SHP77 treated with DMSO at 0.1 percent for 48 hours (cell line): ENCODE data around the gene CLDN9.
"Not testable (repeated sequence)": the region's sequence is repeated elsewhere in the genome, so short reads cannot be mapped to it uniquely, and the experiment has no call there.

Experiments used
- DNase-seq: peaks from one replicate; lab custom pipeline; 2025; lab: John Stamatoyannopoulos, UW

Gene CLDN9

GRCh38 chr16:3032624-3033023, 19.9 kb downstream of the CLDN9 start:
- DNase-seq: no peak

DNA sequence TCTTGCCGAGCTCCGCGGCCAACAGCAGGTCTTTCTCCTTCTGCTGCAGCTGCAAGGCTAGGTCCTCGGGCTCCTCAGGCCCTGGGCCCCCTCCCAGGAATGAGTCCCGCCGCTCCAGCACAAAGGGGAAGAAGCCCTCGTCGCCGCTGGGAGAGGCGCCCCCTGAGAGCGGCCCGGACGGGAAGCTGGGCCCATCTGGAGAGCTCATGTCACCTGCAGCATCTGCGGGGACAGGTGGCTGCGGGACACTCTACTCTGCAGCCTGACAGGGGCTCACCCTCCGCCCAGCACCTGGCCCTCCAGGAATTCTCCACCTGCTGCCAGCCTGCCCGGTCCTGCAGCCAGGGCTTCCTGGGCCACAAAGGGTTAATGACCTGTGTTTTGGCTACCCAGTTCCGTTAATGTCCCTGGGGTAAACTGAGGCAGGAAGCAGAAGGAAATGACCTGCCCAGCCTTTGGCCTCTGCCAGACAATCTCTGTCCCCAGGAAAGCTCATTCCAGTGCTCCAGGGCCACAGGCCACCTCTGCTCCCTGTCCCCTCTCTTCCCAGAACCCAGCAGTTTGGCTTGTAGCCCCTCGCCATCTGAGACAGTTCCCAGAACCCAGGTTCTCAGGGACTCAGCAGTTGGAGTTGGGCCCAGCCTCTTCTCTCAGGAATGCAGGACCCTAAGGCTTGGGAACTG, 22.7 kb downstream of the CLDN9 start:
- no peak for DNase-seq

DNA sequence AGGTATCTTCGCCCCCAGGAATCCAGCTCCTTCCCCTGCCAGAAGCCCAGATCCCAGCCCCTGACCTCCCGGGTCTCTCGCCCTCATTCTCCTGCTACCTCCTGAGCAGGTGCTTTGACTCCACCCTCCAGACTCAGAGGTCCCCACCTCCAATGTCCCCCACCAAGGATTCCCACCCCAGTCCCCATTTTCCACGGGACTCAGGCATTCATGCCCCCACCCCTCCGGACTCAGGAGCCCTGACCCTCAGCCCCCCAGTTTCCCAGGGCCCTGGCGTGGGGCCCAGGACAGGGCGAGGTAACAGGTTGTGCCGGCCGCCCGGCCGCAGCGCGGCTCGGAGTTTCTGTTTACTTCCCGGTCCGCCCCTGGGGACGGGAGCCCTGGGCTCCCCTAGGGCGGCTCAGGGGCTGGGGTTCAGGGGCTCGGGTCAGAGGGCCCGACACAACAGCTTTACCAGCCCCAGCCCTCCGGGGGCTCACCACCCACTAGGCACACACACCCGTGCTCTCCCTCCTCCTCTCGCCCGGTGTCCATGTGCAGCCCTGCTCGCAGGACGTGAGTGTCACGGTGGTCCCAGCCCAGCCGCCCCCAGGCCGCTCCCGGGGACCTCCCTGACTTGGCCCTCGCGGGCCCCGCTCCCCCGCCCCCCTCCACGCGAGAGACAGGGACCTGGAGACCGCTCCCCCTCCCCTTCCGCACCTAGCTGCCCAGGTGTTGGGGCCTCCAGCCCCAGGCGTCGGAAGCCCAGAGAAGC, 23.4 kb downstream of the CLDN9 start:
- no peak for DNase-seq

DNA sequence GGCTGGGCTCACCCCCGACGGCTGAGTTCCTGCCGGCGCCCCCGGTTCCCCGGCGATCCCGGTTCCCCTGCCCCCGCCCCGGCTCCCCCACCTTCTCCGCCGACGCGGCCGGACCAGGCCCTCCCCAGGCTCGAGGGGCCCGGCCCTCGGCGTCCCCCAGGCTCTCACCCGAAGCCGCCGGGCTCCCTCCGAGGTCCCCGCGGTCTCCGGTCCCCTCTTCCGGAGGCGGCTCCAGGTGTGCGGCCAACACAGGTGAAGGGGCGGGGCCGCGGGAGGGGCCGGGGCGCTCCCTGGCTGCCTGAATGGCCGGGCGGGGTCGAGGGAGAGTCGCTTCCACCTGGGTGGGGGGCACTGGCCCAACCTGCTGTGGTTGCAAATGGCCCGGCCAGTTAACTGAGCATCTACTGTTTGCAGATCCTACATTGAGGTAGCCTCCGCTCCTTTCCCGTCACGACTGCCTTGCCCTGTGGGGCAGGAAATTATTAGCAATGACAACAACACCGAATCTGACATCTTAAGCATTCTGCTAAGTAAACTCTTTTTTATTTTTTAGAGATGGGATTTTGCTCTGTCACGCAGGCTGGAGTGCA, 24.1 kb downstream of the CLDN9 start, which contains the start of gene BICDL2:
Gene BICDL2, minus strand, starts transcription at position 219 of the 590 bp plus-strand sequence. CDS start 1,448 bp downstream, outside the sequence.
- no peak for DNase-seq

DNA sequence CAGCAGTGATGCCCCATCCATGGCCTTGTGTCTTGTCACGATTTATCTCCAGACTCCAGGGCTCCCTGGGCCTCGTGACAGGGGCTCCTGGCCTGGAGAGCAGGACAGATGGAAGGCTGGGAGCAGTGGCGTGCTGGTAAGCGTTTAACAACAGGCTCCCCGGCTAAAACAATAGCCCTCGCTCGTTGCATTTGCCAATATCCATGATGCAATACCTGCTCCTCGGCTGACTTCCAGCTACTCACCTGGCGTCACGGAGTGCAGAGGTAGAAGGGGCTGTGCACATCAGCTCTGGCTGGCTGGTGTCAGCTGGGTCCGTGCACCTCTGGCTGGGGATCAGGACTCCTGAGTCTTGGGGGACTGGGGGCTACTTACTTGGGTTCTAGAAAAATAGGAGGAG, 25.5 kb downstream of the CLDN9 start:
- no peak for DNase-seq

DNA sequence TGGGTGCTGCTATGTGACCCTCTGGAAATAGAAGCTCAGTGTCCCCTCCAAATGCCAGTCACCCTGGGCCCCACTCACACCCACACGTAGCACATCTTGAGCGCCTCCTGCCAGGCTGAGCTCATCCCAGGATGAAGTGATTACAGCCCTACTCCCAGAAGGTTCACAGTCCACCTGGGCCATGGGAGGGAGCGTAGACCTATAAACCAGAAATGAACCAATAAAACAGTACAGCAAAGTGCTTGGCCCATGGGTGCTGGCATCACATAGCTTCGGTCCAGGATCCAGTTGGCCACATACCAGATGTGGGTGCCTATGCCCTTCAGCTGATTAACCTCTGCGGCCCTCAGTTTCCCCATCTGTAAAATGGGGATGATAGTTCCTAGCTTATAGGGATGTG, 26.2 kb downstream of the CLDN9 start:
- no peak for DNase-seq

DNA sequence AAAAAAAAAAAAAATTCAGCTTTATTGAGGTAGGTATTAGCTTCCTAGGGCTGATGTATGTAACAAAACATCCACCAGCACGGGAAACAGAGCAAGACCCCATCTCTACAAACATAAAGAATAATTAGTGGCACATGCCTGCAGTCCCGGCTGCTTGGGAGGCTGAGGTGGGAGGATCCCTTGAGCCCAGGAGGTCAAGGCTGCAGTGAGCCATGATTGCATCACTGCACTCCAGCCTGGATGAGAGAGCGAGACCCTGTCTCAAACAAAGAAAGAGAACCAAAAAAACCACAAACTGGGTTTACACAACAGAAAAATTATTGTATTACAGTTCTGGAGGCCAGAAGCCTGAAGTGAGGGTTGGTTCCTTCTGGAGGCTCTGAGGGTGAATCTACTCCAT, 29.7 kb downstream of the CLDN9 start:
- no peak for DNase-seq

- DNase-seq: no peak
These were observed 32.0 kb downstream of the CLDN9 start for GRCh38 chr16:3044708-3045107.

GRCh38 chr16:3045758-3046640, 33.3 kb downstream of the CLDN9 start, which contains the start of gene MMP25:
MMP25 (plus strand) TSS chr16:3046561; CDS start chr16:3046918, 357 bp downstream.
- no peak for DNase-seq

GRCh38 chr16:3046641-3047386, 34.1 kb downstream of the CLDN9 start:
- no peak for DNase-seq

GRCh38 chr16:3047387-3047720, 34.6 kb downstream of the CLDN9 start:
- no peak for DNase-seq

- no peak for DNase-seq
These were observed 37.3 kb downstream of the CLDN9 start for GRCh38 chr16:3049921-3050481.

DNA sequence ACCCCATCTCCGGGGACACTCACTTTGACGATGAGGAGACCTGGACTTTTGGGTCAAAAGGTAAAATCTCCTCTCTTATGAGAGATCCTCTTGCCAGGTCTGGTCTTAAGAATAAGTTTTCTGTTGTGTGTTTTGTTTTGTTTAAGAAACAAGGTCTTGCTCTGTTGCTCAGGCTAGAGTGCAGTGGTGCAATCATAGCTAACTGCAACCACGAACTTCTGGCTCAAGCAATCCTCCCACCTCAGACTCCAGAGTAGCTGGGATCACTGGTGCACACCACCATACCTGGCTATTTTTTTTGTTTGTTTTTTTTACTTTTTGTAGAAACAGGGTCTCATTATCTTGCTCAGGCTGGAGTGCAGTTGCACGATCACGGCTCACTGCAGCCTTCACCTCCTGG, 37.8 kb downstream of the CLDN9 start:
- no peak for DNase-seq

DNA sequence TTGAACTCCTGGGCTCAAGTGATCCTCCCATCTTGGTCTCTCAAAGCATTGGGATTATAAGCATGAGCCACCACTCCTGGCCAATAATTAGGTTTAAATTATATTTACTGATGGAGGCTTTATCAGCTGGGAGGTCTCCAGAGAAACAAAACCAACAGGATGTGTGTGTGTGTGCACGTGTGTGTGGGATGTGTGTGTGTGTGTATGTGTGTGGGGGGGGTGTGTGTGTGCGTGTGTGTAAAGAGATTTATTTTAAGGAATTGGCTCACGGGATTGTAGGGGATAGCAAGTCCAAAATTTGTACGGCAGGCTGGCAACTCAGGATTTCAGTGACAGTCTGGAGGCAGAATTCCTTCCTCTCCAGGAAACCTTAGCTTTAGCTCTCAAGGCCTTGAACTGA, 38.3 kb downstream of the CLDN9 start:
- no peak for DNase-seq

DNA sequence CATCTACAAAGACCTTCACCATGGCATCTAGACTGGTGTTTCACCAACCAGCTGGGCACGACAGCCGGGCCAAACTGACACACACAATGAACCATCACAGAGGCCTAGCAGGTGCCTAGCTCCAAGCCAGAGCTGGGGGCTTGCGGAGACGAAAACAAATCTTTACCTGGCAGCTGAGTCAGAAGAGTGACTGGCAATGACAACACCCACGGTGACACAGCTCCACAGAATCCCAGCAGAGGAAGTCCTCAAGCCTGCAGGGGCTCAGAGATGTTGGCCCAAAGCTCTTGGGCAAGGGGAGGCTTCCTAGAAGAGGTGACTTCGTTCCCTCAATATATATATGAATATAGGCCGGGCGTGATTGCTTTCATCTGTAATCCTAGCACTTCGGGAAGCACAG, 38.8 kb downstream of the CLDN9 start:
- no peak for DNase-seq

GRCh38 chr16:3052571-3053329, 40.0 kb downstream of the CLDN9 start:
- not testable (repeated sequence) for DNase-seq

DNA sequence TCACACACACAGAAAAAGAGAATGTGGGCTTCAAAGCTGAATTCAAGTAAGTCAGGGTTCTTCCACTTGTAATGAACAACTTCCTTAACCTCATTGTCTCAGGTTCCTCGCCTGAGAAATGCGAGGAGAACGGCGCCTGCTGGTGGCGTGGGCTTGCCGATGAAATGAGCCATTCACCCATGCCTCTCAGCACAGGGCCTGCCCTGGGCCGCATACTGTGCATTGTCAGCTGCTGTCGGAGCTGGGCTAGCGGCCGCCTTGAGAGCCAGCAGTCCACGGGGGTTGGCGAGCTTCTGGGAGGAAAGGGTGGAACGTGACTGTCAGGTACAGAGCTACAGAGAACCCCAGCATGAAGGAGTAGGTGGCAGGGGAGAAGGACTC, 40.6 kb downstream of the CLDN9 start:
- DNase-seq: not testable (repeated sequence)

GRCh38 chr16:3054965-3055733, 42.4 kb downstream of the CLDN9 start:
- DNase-seq: no peak

DNA sequence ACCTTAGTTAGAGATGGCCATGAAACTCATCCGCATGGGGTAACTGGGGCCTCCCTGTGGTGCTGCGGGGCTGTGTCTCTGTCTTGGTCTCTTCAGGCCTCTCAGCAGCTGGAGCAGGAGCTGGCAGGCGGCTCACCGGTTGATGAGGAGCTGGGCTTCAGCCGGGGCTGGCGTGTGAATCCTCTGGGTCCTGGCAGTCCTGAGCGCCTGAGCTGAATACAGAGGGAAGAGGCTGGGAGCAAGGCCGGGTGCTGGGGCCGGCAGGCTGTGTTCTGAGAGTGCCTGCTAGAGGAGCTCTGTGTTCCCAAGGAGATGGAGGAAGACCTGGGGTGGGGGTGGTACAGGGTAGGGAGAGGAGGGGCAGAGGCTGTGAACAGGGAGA, 43.0 kb downstream of the CLDN9 start:
- not testable (repeated sequence) for DNase-seq
